HEK293 (cell line): Measurements from ENCODE around the gene KLHL25.

Experiments used
- CTCF ChIA-PET: fragments of 350-600 bp; formaldehyde crosslinking; extraction: SDS; loops from one replicate; lab custom pipeline; 2021; ENCODE audit warnings: antibody characterized with exemption; lab: Yijun Ruan, JAX
- POLR2A ChIA-PET: fragments of 300-600 bp; formaldehyde crosslinking; extraction: SDS; loops from one replicate; lab custom pipeline; 2020; ENCODE audit warnings: antibody characterized with exemption, inconsistent platforms; lab: Yijun Ruan, JAX
- H3K27ac ChIP-seq: fragments of 200-500 bp; sonication (Bioruptor generic); 2 replicates; pipeline ENCODE4 v1.5.1; 2014; ENCODE audit warnings: low read depth, low read length, control low read depth, inconsistent platforms; ENCODE audit errors: extremely low read depth
- H3K36me3 ChIP-seq, 2 experiments: fragments of 200-500 bp in 1 of 2; sonication (Bioruptor generic) in 1 of 2; 1 replicate in 1 of 2; 2 replicates in 1 of 2; pipeline ENCODE4 v1.5.1; 2014 to 2017; ENCODE audit warnings: inconsistent platforms in 2 of 2, low read length in 2 of 2; ENCODE audit not compliant: control insufficient read depth in 2 of 2, insufficient read depth in 1 of 2
- H3K4me1 ChIP-seq: fragments of 200-500 bp; sonication (Bioruptor generic); 2 replicates; pipeline ENCODE4 v1.5.1; 2014; ENCODE audit warnings: mild to moderate bottlenecking, low read length, inconsistent platforms; ENCODE audit not compliant: control insufficient read depth, insufficient read depth
- H3K4me3 ChIP-seq: 2 replicates; pipeline ENCODE4 v1.5.1; 2011; ENCODE audit warnings: low read depth, mild to moderate bottlenecking, control low read depth, low read length, moderate library complexity
- H3K9me3 ChIP-seq: fragments of 200-500 bp; sonication (Bioruptor generic); 2 replicates; pipeline ENCODE4 v1.5.1; 2014; ENCODE audit warnings: low read depth, low read length, inconsistent platforms; ENCODE audit not compliant: control insufficient read depth, insufficient read depth
- GLI4 ChIP-seq: fragments of 450-650 bp; formaldehyde crosslinking; IDR thresholded peaks from 2 replicates; pipeline ENCODE4 v1.5.1; 2016; ENCODE audit warnings: missing biosample characterization, missing genetic modification characterization
- GLIS2 ChIP-seq: fragments of 450-650 bp; formaldehyde crosslinking; IDR thresholded peaks from 2 replicates; pipeline ENCODE4 v1.5.1; 2016; ENCODE audit warnings: missing biosample characterization, missing genetic modification characterization
- ZFHX2 ChIP-seq: fragments of 450-650 bp; formaldehyde crosslinking; conservative IDR thresholded peaks from 2 replicates; pipeline ENCODE4 v1.5.1; 2016; ENCODE audit warnings: missing biosample characterization, missing genetic modification characterization
- ZNF114 ChIP-seq: fragments of 450-650 bp; formaldehyde crosslinking; IDR thresholded peaks from 2 replicates; pipeline ENCODE4 v1.5.0; 2017; ENCODE audit warnings: missing biosample characterization, missing genetic modification characterization
- ZNF121 ChIP-seq: fragments of 450-650 bp; formaldehyde crosslinking; IDR thresholded peaks from 2 replicates; pipeline ENCODE4 v1.5.1; 2016; ENCODE audit warnings: missing biosample characterization, missing genetic modification characterization
- ZNF132 ChIP-seq: fragments of 450-650 bp; formaldehyde crosslinking; IDR thresholded peaks from 2 replicates; pipeline ENCODE4 v1.5.1; 2017; ENCODE audit warnings: missing biosample characterization, missing genetic modification characterization, borderline replicate concordance
- ZNF146 ChIP-seq: fragments of 450-650 bp; formaldehyde crosslinking; IDR thresholded peaks from 2 replicates; pipeline ENCODE4 v1.5.1; 2016; ENCODE audit warnings: missing biosample characterization, missing genetic modification characterization
- ZNF19 ChIP-seq: fragments of 450-650 bp; formaldehyde crosslinking; IDR thresholded peaks from 2 replicates; pipeline ENCODE4; 2016; ENCODE audit warnings: missing biosample characterization, missing genetic modification characterization, low read depth
- ZNF2 ChIP-seq: fragments of 450-650 bp; formaldehyde crosslinking; IDR thresholded peaks from 2 replicates; pipeline ENCODE4 v1.5.1; 2016; ENCODE audit warnings: missing biosample characterization, missing genetic modification characterization
- ZNF302 ChIP-seq: fragments of 450-650 bp; formaldehyde crosslinking; IDR thresholded peaks from 2 replicates; pipeline ENCODE4 v1.5.1; 2016; ENCODE audit warnings: missing biosample characterization, missing genetic modification characterization, low read depth
- ZNF324 ChIP-seq: fragments of 450-650 bp; formaldehyde crosslinking; IDR thresholded peaks from 2 replicates; pipeline ENCODE4 v1.5.1; 2016; ENCODE audit warnings: missing biosample characterization, missing genetic modification characterization
- ZNF394 ChIP-seq: fragments of 450-650 bp; formaldehyde crosslinking; IDR thresholded peaks from 2 replicates; pipeline ENCODE4 v1.5.1; 2016; ENCODE audit warnings: missing biosample characterization, missing genetic modification characterization, mild to moderate bottlenecking, moderate library complexity, borderline replicate concordance
- ZNF404 ChIP-seq: fragments of 450-650 bp; formaldehyde crosslinking; IDR thresholded peaks from 2 replicates; pipeline ENCODE4 v1.5.1; 2017; ENCODE audit warnings: missing biosample characterization, missing genetic modification characterization
- ZNF501 ChIP-seq: fragments of 450-650 bp; formaldehyde crosslinking; IDR thresholded peaks from 2 replicates; pipeline ENCODE4 v1.5.1; 2016; ENCODE audit warnings: missing biosample characterization, missing genetic modification characterization
- ZNF510 ChIP-seq: fragments of 450-650 bp; formaldehyde crosslinking; IDR thresholded peaks from 2 replicates; pipeline ENCODE4 v1.5.1; 2018; ENCODE audit warnings: mild to moderate bottlenecking, missing genetic modification characterization, missing biosample characterization; ENCODE audit not compliant: insufficient replicate concordance
- ZNF558 ChIP-seq: fragments of 450-650 bp; formaldehyde crosslinking; IDR thresholded peaks from 2 replicates; pipeline ENCODE4 v1.5.1; 2016; ENCODE audit warnings: missing biosample characterization, missing genetic modification characterization
- ZNF776 ChIP-seq: fragments of 450-650 bp; formaldehyde crosslinking; IDR thresholded peaks from 2 replicates; pipeline ENCODE4 v1.5.0; 2017; ENCODE audit warnings: missing biosample characterization, missing genetic modification characterization, borderline replicate concordance
- ZNF792 ChIP-seq: fragments of 450-650 bp; formaldehyde crosslinking; IDR thresholded peaks from 2 replicates; pipeline ENCODE4 v1.5.1; 2016; ENCODE audit warnings: missing biosample characterization, missing genetic modification characterization
- ZNF837 ChIP-seq: fragments of 450-650 bp; formaldehyde crosslinking; IDR thresholded peaks from 2 replicates; pipeline ENCODE4 v1.5.1; 2016; ENCODE audit warnings: missing biosample characterization, missing genetic modification characterization
- TF ChIP-seq, protein P1 (sequence below): fragments of 450-650 bp; formaldehyde crosslinking; IDR thresholded peaks from 2 replicates; pipeline ENCODE4 v1.5.1; 2016; ENCODE audit warnings: missing biosample characterization, missing genetic modification characterization, low read depth
- TF ChIP-seq, protein P2 (sequence below): fragments of 450-650 bp; formaldehyde crosslinking; IDR thresholded peaks from 2 replicates; pipeline ENCODE4 v1.5.1; 2016; ENCODE audit warnings: missing biosample characterization, missing genetic modification characterization, low read depth
- TF ChIP-seq, protein P3 (sequence below): fragments of 450-650 bp; formaldehyde crosslinking; IDR thresholded peaks from 2 replicates; pipeline ENCODE4 v1.5.1; 2017; ENCODE audit warnings: missing biosample characterization, missing genetic modification characterization
- TF ChIP-seq, protein P4 (sequence below): fragments of 450-650 bp; IDR thresholded peaks from 2 replicates; pipeline ENCODE4 v1.5.1; 2018; ENCODE audit warnings: missing biosample characterization, mild to moderate bottlenecking, missing genetic modification characterization

Gene KLHL25

DNA sequence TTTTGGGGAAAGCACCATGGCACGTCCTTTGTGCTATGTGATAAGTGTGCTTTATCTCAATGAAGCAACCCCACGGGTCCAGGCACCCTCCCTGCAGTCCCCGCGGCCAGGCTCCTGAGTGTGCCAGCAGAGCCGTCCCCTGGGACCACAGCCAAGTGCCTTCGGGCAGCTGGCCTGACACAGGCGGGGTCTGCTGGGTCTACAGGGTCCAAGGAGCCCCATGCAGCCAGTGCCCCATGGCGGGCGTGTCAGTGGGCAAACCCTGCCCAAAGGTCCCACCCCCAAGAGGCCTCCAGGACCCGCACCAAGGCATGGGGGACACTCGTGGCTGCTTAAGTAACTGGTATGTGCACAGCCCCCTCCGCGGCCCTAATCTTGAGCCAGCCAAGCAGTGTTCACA is 35.3 kb downstream of the KLHL25 start (continued):
- TF ChIP-seq ZNF404 (tag by site-specific recombination) = no peak
- TF ChIP-seq GLI4 = no peak
- TF ChIP-seq ZNF394 (tag by site-specific recombination) = no peak
- TF ChIP-seq, all 188 proteins: peak for 0

DNA sequence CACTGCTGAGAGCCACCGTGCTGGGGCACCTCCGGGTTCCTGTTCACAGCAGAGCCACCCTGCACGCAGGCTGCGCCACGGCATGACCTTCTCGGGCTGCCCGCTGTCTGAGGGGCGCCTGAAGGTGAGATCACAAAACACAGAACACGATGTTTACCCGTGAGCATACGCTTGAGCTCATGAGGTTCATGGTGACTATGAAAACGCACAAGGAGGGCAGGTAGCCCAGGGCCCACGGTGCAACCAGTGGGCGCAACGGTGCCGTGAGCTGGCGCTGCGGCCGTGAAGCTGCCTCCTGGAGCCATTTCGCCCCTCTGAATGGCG is 36.1 kb downstream of the KLHL25 start:
- CTCF ChIA-PET = no interaction called here
- Histone ChIP-seq H3K4me1 (no peaks in the 10 kb centered on the region), H3K9me3 (no peaks in the 10 kb centered on the region)
- no peak for TF ChIP-seq ZNF132
- no peak for TF ChIP-seq ZNF510 (tag by site-specific recombination)
- TF ChIP-seq ZFHX2 = no peak
- TF ChIP-seq, all 188 proteins: peak for 0
- peaks cover 0 to 17% of the 10 kb centered on the region in 2 experiments; a peak in 1 of 3 replicates for H3K36me3 ChIP-seq
- no peak overlapping the region for H3K4me3 ChIP-seq
- POLR2A ChIA-PET = no interaction called here
- H3K27ac ChIP-seq = no peak overlapping the region

DNA sequence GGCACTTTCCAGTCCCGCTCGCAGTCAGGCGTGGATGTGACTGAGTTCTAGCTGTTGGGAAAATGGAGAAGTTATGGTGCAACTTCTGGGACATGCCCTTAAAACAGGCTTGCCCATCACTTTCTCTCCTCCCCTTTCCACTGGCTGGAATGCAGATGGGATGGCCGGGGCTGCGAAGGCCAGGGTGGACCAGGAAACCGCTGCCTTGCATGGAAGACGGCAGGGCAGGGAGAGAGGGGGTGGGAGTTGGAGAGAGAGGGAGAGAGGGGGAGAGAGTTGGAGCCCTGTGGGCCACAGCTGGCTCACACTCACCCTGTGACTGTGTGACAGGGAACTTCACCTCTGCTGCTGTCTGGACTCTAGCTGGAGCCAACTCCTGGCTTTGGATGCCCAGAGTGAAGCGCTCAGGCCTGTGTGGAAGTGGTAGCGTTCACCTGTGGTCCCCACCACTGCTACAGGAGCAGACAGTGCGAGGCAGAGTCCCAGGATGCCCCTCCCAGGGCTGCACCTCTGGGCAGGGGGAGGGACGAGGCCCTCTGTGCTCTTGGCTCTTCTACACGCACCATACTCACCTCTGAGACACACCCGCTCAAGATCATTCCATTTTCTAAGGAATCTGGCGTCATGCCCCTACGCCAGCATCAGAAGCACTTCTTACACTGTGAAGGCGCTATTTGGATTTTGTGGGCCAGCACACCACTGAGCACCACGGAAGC is 36.6 kb downstream of the KLHL25 start:
- POLR2A ChIA-PET = no interaction called here
- no peaks in the 10 kb centered on the region for H3K4me1 ChIP-seq
- no peak overlapping the region for H3K4me3 ChIP-seq
- CTCF ChIA-PET = no interaction called here
- TF ChIP-seq ZNF558 (tag by site-specific recombination) (no peak), ZNF302 (tag by site-specific recombination) (no peak), ZNF837 (no peak), ZNF19 (no peak), ZNF114 (tag by site-specific recombination) (no peak), ZNF394 (tag by site-specific recombination) (no peak)
- TF ChIP-seq, protein P1, sequence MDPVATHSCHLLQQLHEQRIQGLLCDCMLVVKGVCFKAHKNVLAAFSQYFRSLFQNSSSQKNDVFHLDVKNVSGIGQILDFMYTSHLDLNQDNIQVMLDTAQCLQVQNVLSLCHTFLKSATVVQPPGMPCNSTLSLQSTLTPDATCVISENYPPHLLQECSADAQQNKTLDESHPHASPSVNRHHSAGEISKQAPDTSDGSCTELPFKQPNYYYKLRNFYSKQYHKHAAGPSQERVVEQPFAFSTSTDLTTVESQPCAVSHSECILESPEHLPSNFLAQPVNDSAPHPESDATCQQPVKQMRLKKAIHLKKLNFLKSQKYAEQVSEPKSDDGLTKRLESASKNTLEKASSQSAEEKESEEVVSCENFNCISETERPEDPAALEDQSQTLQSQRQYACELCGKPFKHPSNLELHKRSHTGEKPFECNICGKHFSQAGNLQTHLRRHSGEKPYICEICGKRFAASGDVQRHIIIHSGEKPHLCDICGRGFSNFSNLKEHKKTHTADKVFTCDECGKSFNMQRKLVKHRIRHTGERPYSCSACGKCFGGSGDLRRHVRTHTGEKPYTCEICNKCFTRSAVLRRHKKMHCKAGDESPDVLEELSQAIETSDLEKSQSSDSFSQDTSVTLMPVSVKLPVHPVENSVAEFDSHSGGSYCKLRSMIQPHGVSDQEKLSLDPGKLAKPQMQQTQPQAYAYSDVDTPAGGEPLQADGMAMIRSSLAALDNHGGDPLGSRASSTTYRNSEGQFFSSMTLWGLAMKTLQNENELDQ = no peak
- TF ChIP-seq, protein P2, sequence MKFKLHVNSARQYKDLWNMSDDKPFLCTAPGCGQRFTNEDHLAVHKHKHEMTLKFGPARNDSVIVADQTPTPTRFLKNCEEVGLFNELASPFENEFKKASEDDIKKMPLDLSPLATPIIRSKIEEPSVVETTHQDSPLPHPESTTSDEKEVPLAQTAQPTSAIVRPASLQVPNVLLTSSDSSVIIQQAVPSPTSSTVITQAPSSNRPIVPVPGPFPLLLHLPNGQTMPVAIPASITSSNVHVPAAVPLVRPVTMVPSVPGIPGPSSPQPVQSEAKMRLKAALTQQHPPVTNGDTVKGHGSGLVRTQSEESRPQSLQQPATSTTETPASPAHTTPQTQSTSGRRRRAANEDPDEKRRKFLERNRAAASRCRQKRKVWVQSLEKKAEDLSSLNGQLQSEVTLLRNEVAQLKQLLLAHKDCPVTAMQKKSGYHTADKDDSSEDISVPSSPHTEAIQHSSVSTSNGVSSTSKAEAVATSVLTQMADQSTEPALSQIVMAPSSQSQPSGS (tag by site-specific recombination) = no peak
- peaks cover 0 to 17% of the 10 kb centered on the region in 2 experiments; a peak in 1 of 3 replicates for H3K36me3 ChIP-seq
- no peaks in the 10 kb centered on the region for H3K9me3 ChIP-seq
- H3K27ac ChIP-seq = no peak overlapping the region

DNA sequence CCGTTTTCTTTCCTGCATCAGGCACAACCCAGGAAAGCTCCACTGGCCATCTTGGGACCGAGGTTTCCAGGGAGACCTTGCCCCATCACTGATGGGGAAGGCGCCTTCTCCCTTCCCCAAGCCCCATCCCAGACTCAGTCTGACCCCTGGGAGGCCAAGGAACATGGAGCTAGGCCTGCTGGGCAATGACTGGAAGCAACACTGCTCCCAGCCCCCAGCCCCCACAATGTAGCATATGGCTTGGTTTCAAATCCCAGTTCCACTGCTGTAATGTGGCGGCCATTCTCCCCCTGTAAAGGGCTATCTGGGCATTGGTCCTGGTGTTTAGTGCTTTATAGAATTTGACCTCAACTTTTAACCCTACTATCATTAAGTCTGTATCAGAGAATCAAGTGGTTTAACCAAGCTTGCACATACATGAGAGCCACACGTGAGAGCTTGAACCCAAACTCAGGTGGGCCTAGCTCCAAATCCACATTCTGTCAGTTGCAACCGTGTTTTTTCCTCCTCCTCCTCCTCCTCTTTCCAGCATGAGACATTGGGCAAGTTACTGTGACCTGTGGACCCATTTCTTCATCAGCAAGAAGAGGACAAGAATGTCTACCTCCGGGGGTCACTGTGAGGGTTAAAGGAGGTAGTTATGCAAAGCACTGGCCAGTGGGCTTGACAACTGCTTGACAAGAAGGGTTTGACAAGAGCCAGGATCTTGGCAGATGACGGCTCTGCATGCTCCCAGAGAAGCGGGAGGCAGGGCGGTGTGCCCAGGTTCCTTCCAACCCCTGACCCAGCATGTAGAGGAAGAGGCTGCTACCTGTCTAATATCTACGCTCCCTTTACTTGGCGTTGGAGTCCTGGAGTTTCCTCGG is 37.4 kb downstream of the KLHL25 start:
- CTCF ChIA-PET = no interaction called here
- peaks cover 0 to 20% of the 10 kb centered on the region in 2 experiments; a peak in 1 of 3 replicates for H3K36me3 ChIP-seq
- no peaks in the 10 kb centered on the region for H3K9me3 ChIP-seq
- no peak overlapping the region for H3K4me3 ChIP-seq
- H3K4me1 ChIP-seq = no peaks in the 10 kb centered on the region
- no peak overlapping the region for H3K27ac ChIP-seq
- POLR2A ChIA-PET = no interaction called here
- no peak for TF ChIP-seq ZNF324 (tag by site-specific recombination)
- TF ChIP-seq, protein P3, sequence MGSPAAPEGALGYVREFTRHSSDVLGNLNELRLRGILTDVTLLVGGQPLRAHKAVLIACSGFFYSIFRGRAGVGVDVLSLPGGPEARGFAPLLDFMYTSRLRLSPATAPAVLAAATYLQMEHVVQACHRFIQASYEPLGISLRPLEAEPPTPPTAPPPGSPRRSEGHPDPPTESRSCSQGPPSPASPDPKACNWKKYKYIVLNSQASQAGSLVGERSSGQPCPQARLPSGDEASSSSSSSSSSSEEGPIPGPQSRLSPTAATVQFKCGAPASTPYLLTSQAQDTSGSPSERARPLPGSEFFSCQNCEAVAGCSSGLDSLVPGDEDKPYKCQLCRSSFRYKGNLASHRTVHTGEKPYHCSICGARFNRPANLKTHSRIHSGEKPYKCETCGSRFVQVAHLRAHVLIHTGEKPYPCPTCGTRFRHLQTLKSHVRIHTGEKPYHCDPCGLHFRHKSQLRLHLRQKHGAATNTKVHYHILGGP (tag by site-specific recombination) = no peak
- TF ChIP-seq, protein P4, sequence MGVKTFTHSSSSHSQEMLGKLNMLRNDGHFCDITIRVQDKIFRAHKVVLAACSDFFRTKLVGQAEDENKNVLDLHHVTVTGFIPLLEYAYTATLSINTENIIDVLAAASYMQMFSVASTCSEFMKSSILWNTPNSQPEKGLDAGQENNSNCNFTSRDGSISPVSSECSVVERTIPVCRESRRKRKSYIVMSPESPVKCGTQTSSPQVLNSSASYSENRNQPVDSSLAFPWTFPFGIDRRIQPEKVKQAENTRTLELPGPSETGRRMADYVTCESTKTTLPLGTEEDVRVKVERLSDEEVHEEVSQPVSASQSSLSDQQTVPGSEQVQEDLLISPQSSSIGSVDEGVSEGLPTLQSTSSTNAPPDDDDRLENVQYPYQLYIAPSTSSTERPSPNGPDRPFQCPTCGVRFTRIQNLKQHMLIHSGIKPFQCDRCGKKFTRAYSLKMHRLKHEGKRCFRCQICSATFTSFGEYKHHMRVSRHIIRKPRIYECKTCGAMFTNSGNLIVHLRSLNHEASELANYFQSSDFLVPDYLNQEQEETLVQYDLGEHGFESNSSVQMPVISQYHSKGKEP (tag by site-specific recombination) = no peak
- no peak for TF ChIP-seq ZNF776 (tag by site-specific recombination)
- TF ChIP-seq ZNF501 (tag by site-specific recombination) = no peak
- TF ChIP-seq ZNF146 = no peak
- TF ChIP-seq GLIS2 (tag by site-specific recombination) = no peak
- TF ChIP-seq ZNF2 = no peak
- no peak for TF ChIP-seq ZNF121
- TF ChIP-seq ZNF792 (tag by site-specific recombination) = no peak
